Loucy (cell line): ENCODE results near the gene UCHL1.

Experiments
- H2AFZ ChIP-seq: fragments of 200-600 bp; sonication (generic); 2 replicates; pipeline ENCODE4 v1.6.0; 2016; ENCODE audit warnings: antibody characterized with exemption, mild to moderate bottlenecking, low read length, moderate library complexity
- H3F3A ChIP-seq: fragments of 200-600 bp; 2 replicates; pipeline ENCODE4 v1.6.0; 2016; ENCODE audit warnings: antibody characterized with exemption, low read depth, mild to moderate bottlenecking
- H3K27me3 ChIP-seq: fragments of 200-600 bp; sonication (generic); 2 replicates; pipeline ENCODE4 v1.6.1; 2014; ENCODE audit warnings: low read length, mild to moderate bottlenecking; ENCODE audit not compliant: insufficient read depth, poor library complexity, severe bottlenecking
- H3K36me3 ChIP-seq: fragments of 200-600 bp; sonication (generic); 2 replicates; pipeline ENCODE4 v1.6.1; 2016; ENCODE audit warnings: low read length; ENCODE audit not compliant: insufficient read depth
- H3K4me1 ChIP-seq: fragments of 200-600 bp; sonication (generic); 2 replicates; pipeline ENCODE4 v1.5.1; 2014; ENCODE audit warnings: low read length, mild to moderate bottlenecking; ENCODE audit not compliant: insufficient read depth, poor library complexity, severe bottlenecking
- H3K4me2 ChIP-seq: fragments of 200-600 bp; sonication (generic); 2 replicates; pipeline ENCODE4 v1.6.0; 2014; ENCODE audit warnings: antibody characterized with exemption, low read length, low read depth, mild to moderate bottlenecking; ENCODE audit not compliant: poor library complexity, severe bottlenecking
- H3K4me3 ChIP-seq: fragments of 200-600 bp; sonication (generic); 2 replicates; pipeline ENCODE4 v1.5.1; 2014; ENCODE audit warnings: low read length, mild to moderate bottlenecking, mixed read lengths; ENCODE audit not compliant: poor library complexity, severe bottlenecking
- H3K79me2 ChIP-seq: fragments of 200-600 bp; sonication (generic); 2 replicates; pipeline ENCODE4 v1.6.1; 2014; ENCODE audit warnings: low read length; ENCODE audit not compliant: insufficient read depth
- H3K9ac ChIP-seq: fragments of 200-600 bp; sonication (generic); 2 replicates; pipeline ENCODE4 v1.6.0; 2014; ENCODE audit warnings: mild to moderate bottlenecking, low read depth, low read length, moderate library complexity; ENCODE audit not compliant: poor library complexity, severe bottlenecking
- H3K9me2 ChIP-seq: fragments of 200-600 bp; sonication (generic); replicated peaks from 2 replicates; pipeline ENCODE4 v1.6.1; 2016; ENCODE audit warnings: low read depth, low read length, mixed read lengths
- H3K9me3 ChIP-seq: fragments of 200-600 bp; sonication (generic); 2 replicates; pipeline ENCODE4 v1.6.1; 2014; ENCODE audit warnings: mild to moderate bottlenecking, antibody characterized with exemption, low read length, low read depth; ENCODE audit not compliant: insufficient read depth
- H4K20me1 ChIP-seq: fragments of 200-600 bp; sonication (generic); 2 replicates; pipeline ENCODE4 v1.6.0; 2014; ENCODE audit warnings: antibody characterized with exemption, low read length, mild to moderate bottlenecking; ENCODE audit not compliant: insufficient read depth, poor library complexity, severe bottlenecking
- EZH2phosphoT487 ChIP-seq: fragments of 200-600 bp; IDR thresholded peaks from 2 replicates; pipeline ENCODE4 v1.6.1; 2018; ENCODE audit warnings: antibody characterized with exemption, mild to moderate bottlenecking, moderate library complexity, borderline replicate concordance
- TF ChIP-seq, protein P1 (sequence below): fragments of 200-600 bp; sonication (generic); conservative IDR thresholded peaks from 2 replicates; pipeline ENCODE4 v1.5.1; 2014; ENCODE audit warnings: mild to moderate bottlenecking, antibody characterized with exemption, low read length

Gene UCHL1

DNA sequence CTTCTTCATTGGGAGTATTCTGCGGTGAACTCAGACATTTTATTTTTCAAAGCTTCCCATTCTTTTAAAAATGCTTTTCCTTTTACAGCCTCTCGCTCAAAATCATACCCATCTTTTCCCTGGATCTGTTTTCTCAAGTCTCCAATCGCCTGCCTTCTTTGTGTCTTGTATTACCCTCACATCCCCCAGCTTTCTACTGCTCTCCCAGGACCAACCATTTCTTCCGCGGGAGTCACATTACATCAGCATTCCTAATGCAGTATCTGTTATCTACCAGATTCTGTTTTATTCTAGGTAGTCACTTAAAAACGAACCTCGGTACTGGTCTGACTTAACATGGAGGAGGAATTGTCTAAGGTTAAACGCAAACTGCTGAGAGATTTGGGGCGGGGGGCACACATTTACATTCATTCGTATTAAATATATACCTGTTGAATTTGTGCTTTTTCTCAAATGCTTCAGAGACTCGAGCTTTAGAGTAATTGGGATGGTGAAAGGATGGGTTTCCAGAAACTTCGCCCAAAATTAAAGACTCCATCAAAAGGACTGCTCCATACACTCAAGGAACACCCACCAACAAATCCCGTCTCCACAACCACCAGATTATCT is 493 bp upstream of the UCHL1 start:
- Histone ChIP-seq H3K4me1 (no peaks in the 10 kb centered on the region), H4K20me1 (no peaks in the 10 kb centered on the region)

GRCh38 chr4:41257257-41257901 is 651 bp downstream of the UCHL1 start:
- Histone ChIP-seq H3K4me2 (no peak overlapping the region), H3K4me1 (no peaks in the 10 kb centered on the region), H3K4me3 (no peak overlapping the region), H3K9ac (no peak overlapping the region), H4K20me1 (no peaks in the 10 kb centered on the region), H3K79me2 (no peaks in the 10 kb centered on the region), H3K9me2 (no peaks in the 10 kb centered on the region), H2AFZ (no peak overlapping the region), H3F3A (no peaks in the 10 kb centered on the region), H3K9me3 (no peaks in the 10 kb centered on the region), H3K36me3 (no peaks in the 10 kb centered on the region), H3K27me3 (no peaks in the 10 kb centered on the region)
- no peak for TF ChIP-seq EZH2phosphoT487
- TF ChIP-seq, protein P1, sequence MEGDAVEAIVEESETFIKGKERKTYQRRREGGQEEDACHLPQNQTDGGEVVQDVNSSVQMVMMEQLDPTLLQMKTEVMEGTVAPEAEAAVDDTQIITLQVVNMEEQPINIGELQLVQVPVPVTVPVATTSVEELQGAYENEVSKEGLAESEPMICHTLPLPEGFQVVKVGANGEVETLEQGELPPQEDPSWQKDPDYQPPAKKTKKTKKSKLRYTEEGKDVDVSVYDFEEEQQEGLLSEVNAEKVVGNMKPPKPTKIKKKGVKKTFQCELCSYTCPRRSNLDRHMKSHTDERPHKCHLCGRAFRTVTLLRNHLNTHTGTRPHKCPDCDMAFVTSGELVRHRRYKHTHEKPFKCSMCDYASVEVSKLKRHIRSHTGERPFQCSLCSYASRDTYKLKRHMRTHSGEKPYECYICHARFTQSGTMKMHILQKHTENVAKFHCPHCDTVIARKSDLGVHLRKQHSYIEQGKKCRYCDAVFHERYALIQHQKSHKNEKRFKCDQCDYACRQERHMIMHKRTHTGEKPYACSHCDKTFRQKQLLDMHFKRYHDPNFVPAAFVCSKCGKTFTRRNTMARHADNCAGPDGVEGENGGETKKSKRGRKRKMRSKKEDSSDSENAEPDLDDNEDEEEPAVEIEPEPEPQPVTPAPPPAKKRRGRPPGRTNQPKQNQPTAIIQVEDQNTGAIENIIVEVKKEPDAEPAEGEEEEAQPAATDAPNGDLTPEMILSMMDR, result no peak

More for the DNA sequence above, 493 bp upstream of the UCHL1 start:
- H3K9me3 ChIP-seq, result no peaks in the 10 kb centered on the region
- no peaks in the 10 kb centered on the region for H3K79me2 ChIP-seq
- no peak overlapping the region for H3K4me2 ChIP-seq
- H3K4me3 ChIP-seq, result no peak overlapping the region
- no peak overlapping the region for H2AFZ ChIP-seq
- H3K9ac ChIP-seq, result no peak overlapping the region
- no peaks in the 10 kb centered on the region for H3F3A ChIP-seq
- no peak for TF ChIP-seq EZH2phosphoT487
- TF ChIP-seq, protein P1, result no peak
- no peaks in the 10 kb centered on the region for H3K36me3 ChIP-seq
- no peaks in the 10 kb centered on the region for H3K9me2 ChIP-seq
- H3K27me3 ChIP-seq, result no peaks in the 10 kb centered on the region

- Histone ChIP-seq H2AFZ (no peak overlapping the region), H3K9me3 (no peaks in the 10 kb centered on the region), H3K4me3 (no peak overlapping the region), H3K27me3 (no peaks in the 10 kb centered on the region), H3K4me2 (no peak overlapping the region), H3K79me2 (no peaks in the 10 kb centered on the region), H3K4me1 (no peaks in the 10 kb centered on the region), H3F3A (no peaks in the 10 kb centered on the region), H3K36me3 (no peaks in the 10 kb centered on the region), H3K9ac (no peak overlapping the region), H4K20me1 (no peaks in the 10 kb centered on the region), H3K9me2 (no peaks in the 10 kb centered on the region)
- TF ChIP-seq EZH2phosphoT487, result no peak
- TF ChIP-seq, protein P1, result no peak
These were observed 1.2 kb downstream of the UCHL1 start for GRCh38 chr4:41257906-41258305.
